KMS-11 (cell line): ENCODE results near the gene SIL1.

Source experiments
- H2AFZ ChIP-seq: fragments of 200-600 bp; sonication (generic); 2 replicates; pipeline ENCODE4 v1.6.1; 2016; ENCODE audit warnings: antibody characterized with exemption, mixed run types, low read depth
- H3K27ac ChIP-seq: fragments of 200-600 bp; sonication (generic); 2 replicates; pipeline ENCODE4 v1.6.1; 2016; ENCODE audit warnings: mild to moderate bottlenecking, mixed run types
- H3K27me3 ChIP-seq: fragments of 200-600 bp; sonication (generic); 2 replicates; pipeline ENCODE4 v1.6.1; 2017; ENCODE audit warnings: mild to moderate bottlenecking, low read depth, mixed run types, moderate library complexity; ENCODE audit not compliant: insufficient read depth
- H3K36me3 ChIP-seq: fragments of 200-600 bp; sonication (generic); 2 replicates; pipeline ENCODE4 v1.6.1; 2017; ENCODE audit warnings: mild to moderate bottlenecking, mixed run types; ENCODE audit not compliant: insufficient read depth
- H3K4me1 ChIP-seq: fragments of 200-600 bp; sonication (generic); 2 replicates; pipeline ENCODE4 v1.6.1; 2016; ENCODE audit warnings: mild to moderate bottlenecking, low read depth, mixed run types; ENCODE audit not compliant: poor library complexity, severe bottlenecking
- H3K4me2 ChIP-seq: fragments of 200-600 bp; sonication (generic); 2 replicates; pipeline ENCODE4 v1.7.0; 2016; ENCODE audit warnings: mild to moderate bottlenecking, mixed run types
- H3K4me3 ChIP-seq: fragments of 200-600 bp; sonication (generic); IDR thresholded peaks from 2 replicates; pipeline ENCODE4 v1.6.1; 2017; ENCODE audit warnings: low read depth, low read length, mixed read lengths; ENCODE audit not compliant: insufficient read depth
- H3K79me2 ChIP-seq: fragments of 200-600 bp; sonication (generic); 2 replicates; pipeline ENCODE4 v1.6.1; 2016; ENCODE audit warnings: low read depth, mixed run types; ENCODE audit not compliant: insufficient read depth
- H3K9ac ChIP-seq: fragments of 200-600 bp; sonication (generic); 2 replicates; pipeline ENCODE4 v1.6.1; 2016; ENCODE audit warnings: mild to moderate bottlenecking, mixed run types
- H4K20me1 ChIP-seq: fragments of 200-600 bp; sonication (generic); 2 replicates; pipeline ENCODE4 v1.6.1; 2016; ENCODE audit warnings: mild to moderate bottlenecking, mixed run types; ENCODE audit not compliant: insufficient read depth
- TF ChIP-seq, protein P1 (sequence below): fragments of 200-600 bp; sonication (generic); conservative IDR thresholded peaks from 2 replicates; pipeline ENCODE4 v1.6.1; 2017; ENCODE audit warnings: low read depth, mild to moderate bottlenecking, antibody characterized with exemption, low read length, moderate library complexity, mixed read lengths

The SIL1 gene

DNA sequence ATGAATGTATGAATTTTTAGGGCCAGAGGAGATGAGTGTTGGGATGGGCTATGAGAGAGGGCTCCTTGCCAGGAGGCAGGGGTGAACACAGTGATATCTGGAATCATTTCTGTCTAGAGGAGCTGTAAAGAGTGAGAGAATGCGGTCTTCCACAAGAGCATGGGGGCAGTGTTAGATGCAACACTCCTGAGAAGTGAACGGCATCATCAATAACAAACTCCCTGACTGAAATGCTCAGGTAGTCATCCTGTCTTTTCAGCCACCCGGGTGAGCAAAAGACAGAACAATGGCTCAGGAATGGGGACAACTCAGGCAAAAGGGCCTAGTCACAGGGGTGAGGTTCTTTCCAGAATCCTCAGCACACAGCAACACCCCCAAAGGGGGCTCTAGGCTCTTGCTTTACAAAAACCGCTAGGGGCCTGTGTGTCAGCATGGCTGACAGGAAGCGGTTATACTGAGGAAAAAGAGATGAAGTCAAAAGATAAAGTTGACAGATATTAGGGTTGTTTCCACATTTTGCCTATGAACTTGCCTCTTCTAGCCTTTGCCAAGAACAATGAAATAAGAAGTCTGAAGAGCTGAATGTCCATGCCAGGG is 218.4 kb downstream of the SIL1 start:
- no peak overlapping the region for H2AFZ ChIP-seq
- H3K79me2 ChIP-seq = no peaks in the 10 kb centered on the region
- no peak overlapping the region for H3K4me2 ChIP-seq
- no peak overlapping the region for H3K4me3 ChIP-seq
- H4K20me1 ChIP-seq = no peaks in the 10 kb centered on the region
- no peak overlapping the region for H3K9ac ChIP-seq
- H3K4me1 ChIP-seq = no peaks in the 10 kb centered on the region
- no peaks in the 10 kb centered on the region for H3K27me3 ChIP-seq
- TF ChIP-seq, protein P1, sequence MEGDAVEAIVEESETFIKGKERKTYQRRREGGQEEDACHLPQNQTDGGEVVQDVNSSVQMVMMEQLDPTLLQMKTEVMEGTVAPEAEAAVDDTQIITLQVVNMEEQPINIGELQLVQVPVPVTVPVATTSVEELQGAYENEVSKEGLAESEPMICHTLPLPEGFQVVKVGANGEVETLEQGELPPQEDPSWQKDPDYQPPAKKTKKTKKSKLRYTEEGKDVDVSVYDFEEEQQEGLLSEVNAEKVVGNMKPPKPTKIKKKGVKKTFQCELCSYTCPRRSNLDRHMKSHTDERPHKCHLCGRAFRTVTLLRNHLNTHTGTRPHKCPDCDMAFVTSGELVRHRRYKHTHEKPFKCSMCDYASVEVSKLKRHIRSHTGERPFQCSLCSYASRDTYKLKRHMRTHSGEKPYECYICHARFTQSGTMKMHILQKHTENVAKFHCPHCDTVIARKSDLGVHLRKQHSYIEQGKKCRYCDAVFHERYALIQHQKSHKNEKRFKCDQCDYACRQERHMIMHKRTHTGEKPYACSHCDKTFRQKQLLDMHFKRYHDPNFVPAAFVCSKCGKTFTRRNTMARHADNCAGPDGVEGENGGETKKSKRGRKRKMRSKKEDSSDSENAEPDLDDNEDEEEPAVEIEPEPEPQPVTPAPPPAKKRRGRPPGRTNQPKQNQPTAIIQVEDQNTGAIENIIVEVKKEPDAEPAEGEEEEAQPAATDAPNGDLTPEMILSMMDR = no peak
- no peak overlapping the region for H3K27ac ChIP-seq
- no peaks in the 10 kb centered on the region for H3K36me3 ChIP-seq

- Histone ChIP-seq H3K4me1 (no peaks in the 10 kb centered on the region), H3K4me3 (no peak overlapping the region), H3K36me3 (no peaks in the 10 kb centered on the region), H2AFZ (no peak overlapping the region), H3K79me2 (no peaks in the 10 kb centered on the region), H3K4me2 (no peak overlapping the region), H3K27me3 (no peaks in the 10 kb centered on the region), H4K20me1 (no peaks in the 10 kb centered on the region), H3K9ac (no peak overlapping the region), H3K27ac (no peak overlapping the region)
- TF ChIP-seq, protein P1 = no peak
These were observed 219.6 kb downstream of the SIL1 start for GRCh38 chr5:138978581-138978980.

DNA sequence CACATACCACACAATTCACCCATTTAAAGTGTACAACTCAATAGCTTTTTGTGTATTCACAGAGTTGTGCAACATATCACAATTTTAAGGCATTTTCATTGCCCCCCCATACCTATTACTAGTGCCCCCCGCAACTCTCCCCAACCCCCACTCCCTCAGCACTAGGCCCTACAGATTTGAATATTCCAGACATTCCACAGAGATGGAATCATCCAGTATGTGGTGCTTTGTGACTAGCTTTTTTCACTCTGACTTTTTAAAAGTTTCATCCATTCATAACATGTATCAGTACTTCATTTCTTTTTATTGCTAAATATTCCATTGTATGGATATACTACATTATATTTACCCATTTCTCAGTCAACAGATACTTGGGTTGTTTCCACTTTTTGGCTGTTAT is 220.1 kb downstream of the SIL1 start:
- H3K4me2 ChIP-seq = no peak overlapping the region
- no peak overlapping the region for H3K27ac ChIP-seq
- no peak overlapping the region for H3K9ac ChIP-seq

GRCh38 chr5:138975098-138975847 is 222.9 kb downstream of the SIL1 start:
- Histone ChIP-seq H3K36me3 (no peaks in the 10 kb centered on the region), H3K27me3 (no peaks in the 10 kb centered on the region), H3K9ac (no peak overlapping the region), H3K4me1 (no peaks in the 10 kb centered on the region), H3K4me3 (no peak overlapping the region), H3K27ac (no peak overlapping the region), H3K79me2 (no peaks in the 10 kb centered on the region), H4K20me1 (no peaks in the 10 kb centered on the region), H3K4me2 (no peak overlapping the region), H2AFZ (no peak overlapping the region)
- TF ChIP-seq, protein P1 = no peak

More for the DNA sequence above, 220.1 kb downstream of the SIL1 start:
- H3K4me1 ChIP-seq = no peaks in the 10 kb centered on the region
- H2AFZ ChIP-seq = no peak overlapping the region
- H4K20me1 ChIP-seq = no peaks in the 10 kb centered on the region
- H3K27me3 ChIP-seq = no peaks in the 10 kb centered on the region
- H3K4me3 ChIP-seq = no peak overlapping the region
- no peaks in the 10 kb centered on the region for H3K36me3 ChIP-seq
- H3K79me2 ChIP-seq = no peaks in the 10 kb centered on the region
- TF ChIP-seq, protein P1 = no peak
